Mesodermal cell (in vitro differentiated cells): ENCODE measurements around the gene CACNB2.

Experiments
- H3K27ac ChIP-seq: 2 replicates; pipeline ENCODE4 v1.7.0; 2013; ENCODE audit warnings: mild to moderate bottlenecking, low read depth, low read length, moderate library complexity; ENCODE audit not compliant: severe bottlenecking
- H3K36me3 ChIP-seq: 2 replicates; pipeline ENCODE4 v1.7.1; 2013; ENCODE audit warnings: mild to moderate bottlenecking, low read length, moderate library complexity; ENCODE audit not compliant: control insufficient read depth, insufficient read depth
- H3K4me1 ChIP-seq: one replicate; pipeline ENCODE4 v1.7.1; 2013; ENCODE audit warnings: mild to moderate bottlenecking, low read length; ENCODE audit not compliant: insufficient read depth, control insufficient read depth, poor library complexity, severe bottlenecking
- H3K4me3 ChIP-seq: 2 replicates; pipeline ENCODE4 v1.7.0; 2013; ENCODE audit warnings: low read length, control low read depth, mild to moderate bottlenecking; ENCODE audit not compliant: insufficient read depth, poor library complexity, severe bottlenecking; ENCODE audit errors: extremely low read depth
- H3K9me3 ChIP-seq: 2 replicates; pipeline ENCODE4 v1.7.1; 2013; ENCODE audit warnings: mild to moderate bottlenecking, low read length, moderate library complexity; ENCODE audit not compliant: control insufficient read depth
- WGBS, 2 experiments: methylation state at CpG; one replicate each; pipeline ENCODE4 v1.1.5; 2013; ENCODE audit warnings: missing lambda C conversion rate in 2 of 2; ENCODE audit not compliant: insufficient coverage in 2 of 2; 5-methylcytosine and 5-hydroxymethylcytosine counted together

CACNB2 gene

GRCh38 chr10:18229826-18230225 is 89.6 kb downstream of the CACNB2 start:
- no peak overlapping the region for H3K27ac ChIP-seq
- H3K4me1 ChIP-seq = no peaks in the 10 kb centered on the region
- WGBS, 2 experiments = 96 to 100% methylated on average over 2 of the region's 3 CpGs
- no peaks in the 10 kb centered on the region for H3K9me3 ChIP-seq
- H3K36me3 ChIP-seq = no peaks in the 10 kb centered on the region
- H3K4me3 ChIP-seq = no peak overlapping the region

- WGBS, 2 experiments = 95 to 100% methylated on average over 2 of the region's 2 CpGs
- H3K9me3 ChIP-seq = no peaks in the 10 kb centered on the region
- no peak overlapping the region for H3K4me3 ChIP-seq
- no peak overlapping the region for H3K27ac ChIP-seq
- no peaks in the 10 kb centered on the region for H3K36me3 ChIP-seq
- H3K4me1 ChIP-seq = no peaks in the 10 kb centered on the region
Measured at GRCh38 chr10:18230794-18231193, 90.6 kb downstream of the CACNB2 start.

GRCh38 chr10:18231480-18231879 is 91.3 kb downstream of the CACNB2 start:
- no peaks in the 10 kb centered on the region for H3K4me1 ChIP-seq
- H3K27ac ChIP-seq = no peak overlapping the region
- H3K36me3 ChIP-seq = no peaks in the 10 kb centered on the region
- no peak overlapping the region for H3K4me3 ChIP-seq
- no peaks in the 10 kb centered on the region for H3K9me3 ChIP-seq
- WGBS, 2 experiments = 100% methylated on average over 1 of the region's 2 CpGs; no CpG with 5 or more reads in 1 of the 2 experiments

GRCh38 chr10:18233775-18234174 is 93.6 kb downstream of the CACNB2 start:
- H3K4me3 ChIP-seq = no peak overlapping the region
- H3K36me3 ChIP-seq = no peaks in the 10 kb centered on the region
- no peaks in the 10 kb centered on the region for H3K9me3 ChIP-seq
- WGBS, 2 experiments = 29 to 50% methylated on average over 5 to 6 of the region's 8 CpGs
- H3K27ac ChIP-seq = no peak overlapping the region
- no peaks in the 10 kb centered on the region for H3K4me1 ChIP-seq

GRCh38 chr10:18235477-18235876 is 95.3 kb downstream of the CACNB2 start:
- Histone ChIP-seq H3K36me3 (no peaks in the 10 kb centered on the region), H3K4me3 (no peak overlapping the region), H3K9me3 (no peaks in the 10 kb centered on the region), H3K4me1 (no peaks in the 10 kb centered on the region), H3K27ac (no peak overlapping the region)
- 88 to 97% methylated on average over 4 of the region's 4 CpGs for WGBS, 2 experiments

- Histone ChIP-seq H3K4me3 (no peak overlapping the region), H3K4me1 (no peaks in the 10 kb centered on the region), H3K36me3 (no peaks in the 10 kb centered on the region), H3K27ac (no peak overlapping the region), H3K9me3 (no peaks in the 10 kb centered on the region)
- WGBS, 2 experiments = 56 to 96% methylated on average over 1 to 2 of the region's 3 CpGs
Measured at GRCh38 chr10:18236756-18237155, 96.5 kb downstream of the CACNB2 start.

GRCh38 chr10:18238870-18239485 is 98.8 kb downstream of the CACNB2 start:
- Histone ChIP-seq H3K4me1 (no peaks in the 10 kb centered on the region), H3K9me3 (peaks cover 4% of the 10 kb centered on the region)
- 62 to 66% methylated on average over 4 to 5 of the region's 8 CpGs for WGBS, 2 experiments

GRCh38 chr10:18240185-18240882 is 100.1 kb downstream of the CACNB2 start:
- no peak overlapping the region for H3K4me3 ChIP-seq
- no peaks in the 10 kb centered on the region for H3K36me3 ChIP-seq
- H3K9me3 ChIP-seq = peaks cover 4% of the 10 kb centered on the region
- 94% methylated on average over 10 to 12 of the region's 12 CpGs for WGBS, 2 experiments
- H3K27ac ChIP-seq = no peak overlapping the region
- H3K4me1 ChIP-seq = no peaks in the 10 kb centered on the region

More at GRCh38 chr10:18238870-18239485, 98.8 kb downstream of the CACNB2 start:
- Histone ChIP-seq H3K4me3 (no peak overlapping the region), H3K27ac (no peak overlapping the region), H3K36me3 (no peaks in the 10 kb centered on the region)

GRCh38 chr10:18246967-18247366 is 106.7 kb downstream of the CACNB2 start:
- Histone ChIP-seq H3K4me1 (no peaks in the 10 kb centered on the region), H3K4me3 (no peak overlapping the region), H3K36me3 (no peaks in the 10 kb centered on the region), H3K27ac (no peak overlapping the region), H3K9me3 (peaks cover 4% of the 10 kb centered on the region)
- 73 to 75% methylated on average over 6 to 7 of the region's 7 CpGs for WGBS, 2 experiments

GRCh38 chr10:18252086-18252485 is 111.9 kb downstream of the CACNB2 start:
- Histone ChIP-seq H3K4me1 (no peaks in the 10 kb centered on the region), H3K27ac (no peak overlapping the region), H3K36me3 (no peaks in the 10 kb centered on the region), H3K9me3 (no peaks in the 10 kb centered on the region), H3K4me3 (no peak overlapping the region)
- 93 to 97% methylated on average over 4 to 6 of the region's 7 CpGs for WGBS, 2 experiments

GRCh38 chr10:18254086-18254485 is 113.9 kb downstream of the CACNB2 start:
- H3K36me3 ChIP-seq = no peaks in the 10 kb centered on the region
- H3K4me3 ChIP-seq = no peak overlapping the region
- H3K27ac ChIP-seq = no peak overlapping the region
- WGBS, 2 experiments = 83 to 88% methylated on average over 1 of the region's 2 CpGs
- H3K9me3 ChIP-seq = no peaks in the 10 kb centered on the region
- no peaks in the 10 kb centered on the region for H3K4me1 ChIP-seq
